Measurements from ENCODE around the gene GALNT6.

Gene GALNT6

DNA sequence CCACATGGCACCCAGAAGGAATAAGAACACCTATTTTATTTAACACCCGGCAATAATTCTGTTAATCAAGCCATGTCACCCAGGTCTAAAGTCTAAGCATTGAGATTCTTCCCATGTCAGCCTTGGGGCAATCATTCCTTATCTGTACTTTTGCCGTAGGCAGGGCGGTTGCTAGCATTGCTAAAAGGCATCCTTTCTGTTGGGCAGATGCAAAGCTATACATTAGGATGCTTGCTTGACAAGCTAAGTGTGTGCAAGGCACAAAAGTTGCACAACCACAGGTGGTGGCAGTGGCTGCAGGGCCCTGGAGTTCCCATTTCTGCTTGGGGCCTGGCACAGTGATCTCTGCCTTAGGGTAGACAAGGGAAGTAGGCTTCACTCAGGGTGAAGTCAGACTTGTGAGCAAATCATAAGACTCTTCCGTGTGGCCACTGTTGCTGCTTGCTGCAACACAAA, 12.5 kb upstream of the GALNT6 start:
- no peak for DNase-seq

DNA sequence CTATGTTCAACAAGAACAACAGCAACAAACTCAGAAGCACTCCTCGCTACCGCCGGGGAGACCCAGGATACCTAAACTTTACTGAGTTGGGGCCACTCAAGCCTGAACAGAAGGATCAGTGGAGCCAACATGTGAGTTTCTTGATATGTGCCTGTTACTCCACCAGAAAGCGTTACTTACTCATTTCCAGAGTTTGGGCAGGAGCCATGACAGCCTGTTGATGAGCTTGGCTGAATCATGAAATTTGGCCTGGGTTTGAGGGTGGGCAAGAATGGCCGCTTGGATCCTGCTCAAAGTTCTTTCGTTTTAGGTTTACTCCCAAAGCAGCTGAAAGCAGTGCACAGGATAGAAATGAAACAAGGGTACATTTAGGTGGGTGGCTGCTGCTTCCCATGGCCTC, 12.0 kb upstream of the GALNT6 start:
- DNase-seq: no peak

DNA sequence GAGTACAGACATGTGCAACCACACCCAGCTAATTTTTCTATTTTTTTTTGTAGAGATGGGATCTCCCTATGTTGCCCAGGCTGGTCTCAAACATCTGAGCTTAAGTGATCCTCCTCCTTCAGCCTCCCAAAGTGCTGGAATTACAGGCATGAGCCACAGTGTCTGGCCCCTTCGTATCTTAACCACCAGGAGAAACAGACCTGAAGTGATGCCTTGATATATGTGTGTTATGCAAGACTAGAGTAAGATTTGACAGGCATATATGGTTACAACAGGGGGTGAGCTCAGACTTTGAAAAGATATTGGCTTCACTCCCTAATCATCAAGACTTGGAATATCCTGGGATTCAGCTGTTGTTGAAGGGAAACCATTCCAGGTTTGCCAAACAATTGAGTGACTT, 10.7 kb upstream of the GALNT6 start:
- no peak for DNase-seq

GRCh38 chr12:51401486-51401885, 10.3 kb upstream of the GALNT6 start:
- no peak for DNase-seq

DNA sequence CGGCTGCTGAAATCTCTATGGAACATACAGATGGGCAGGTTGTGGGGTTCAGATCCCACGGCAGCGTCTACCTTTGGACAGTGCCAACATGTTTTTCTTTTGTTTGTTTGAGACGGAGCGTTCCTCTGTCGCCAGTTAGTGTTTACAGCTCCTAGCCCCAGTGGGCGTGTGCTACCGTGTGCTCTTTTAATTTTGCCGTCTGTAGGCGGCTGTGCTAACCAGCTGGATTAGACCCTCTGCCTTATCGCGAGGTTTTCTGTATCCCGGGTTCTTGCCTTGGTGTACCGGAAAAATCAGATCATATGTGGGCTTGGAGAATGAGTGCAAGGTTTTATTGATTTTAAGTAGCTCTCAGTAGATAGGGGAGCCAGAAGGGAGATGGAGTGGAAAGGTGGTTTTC, 9.8 kb upstream of the GALNT6 start:
- DNase-seq: no peak

DNA sequence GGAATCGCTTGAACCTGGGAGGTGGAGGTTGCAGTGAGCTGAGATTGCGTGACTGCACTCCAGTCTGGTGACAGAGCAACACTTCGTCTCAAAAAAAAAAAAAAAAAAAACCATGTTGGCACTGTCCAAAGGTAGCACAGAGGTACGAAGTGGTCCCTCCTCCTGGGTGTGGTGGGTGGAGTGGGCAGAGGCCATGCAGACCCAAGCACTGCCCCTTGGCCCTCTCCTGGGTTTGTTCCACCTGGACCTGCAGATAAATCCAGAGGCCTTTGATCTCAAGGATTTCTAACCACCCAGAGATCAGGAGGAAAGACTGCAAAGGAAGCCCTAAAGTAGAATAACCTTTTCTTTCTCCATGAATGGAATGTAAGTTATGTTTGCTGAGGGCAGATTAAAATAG, 8.7 kb upstream of the GALNT6 start:
- DNase-seq: no peak

DNA sequence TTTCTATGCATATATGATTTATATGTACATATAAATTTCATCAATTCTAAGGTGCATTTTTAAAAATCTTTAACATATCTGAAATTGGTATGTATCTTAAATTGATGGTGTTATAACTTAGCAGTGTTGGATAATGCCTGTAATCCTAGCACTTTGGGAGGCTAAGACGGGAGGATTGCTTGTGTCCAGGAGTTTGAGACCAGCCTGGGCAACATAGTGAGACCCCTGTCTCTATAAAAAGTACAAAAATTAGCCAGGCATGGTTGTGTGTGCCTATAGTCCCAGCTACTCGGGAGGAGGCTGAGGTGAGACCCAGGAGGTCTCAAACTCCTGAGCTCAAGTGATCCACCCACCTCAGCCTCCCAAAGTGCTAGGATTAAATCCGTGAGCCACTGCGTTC, 6.5 kb upstream of the GALNT6 start:
- no peak for DNase-seq

GRCh38 chr12:51395283-51396230, 4.4 kb upstream of the GALNT6 start:
- DNase-seq: no peak

GRCh38 chr12:51393676-51394545, 2.7 kb upstream of the GALNT6 start:
- no peak for DNase-seq

GRCh38 chr12:51392556-51393237, 1.5 kb upstream of the GALNT6 start:
- peak; percentile 52 for DNase-seq

DNA sequence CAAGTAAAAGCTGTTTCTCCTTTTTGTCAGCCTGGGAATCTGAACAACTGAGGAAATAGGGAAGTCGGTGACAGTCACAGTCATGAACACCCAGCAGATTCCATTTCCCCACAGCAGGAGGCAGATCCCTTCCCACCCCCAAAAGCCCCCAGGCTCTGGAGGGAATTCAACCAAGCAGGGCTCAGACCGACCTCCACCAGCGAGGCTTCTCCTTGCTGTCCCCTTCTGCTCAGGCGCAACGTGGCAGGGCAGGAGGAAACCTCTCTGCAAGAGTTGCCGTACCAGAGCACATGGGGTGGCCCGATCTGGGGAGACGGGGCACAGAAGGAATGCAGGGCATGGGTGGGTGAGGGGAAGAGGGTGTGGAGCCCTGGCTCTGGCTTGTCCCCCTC, 319 bp downstream of the GALNT6 start:
- DNase-seq: peak; percentile 65

DNA sequence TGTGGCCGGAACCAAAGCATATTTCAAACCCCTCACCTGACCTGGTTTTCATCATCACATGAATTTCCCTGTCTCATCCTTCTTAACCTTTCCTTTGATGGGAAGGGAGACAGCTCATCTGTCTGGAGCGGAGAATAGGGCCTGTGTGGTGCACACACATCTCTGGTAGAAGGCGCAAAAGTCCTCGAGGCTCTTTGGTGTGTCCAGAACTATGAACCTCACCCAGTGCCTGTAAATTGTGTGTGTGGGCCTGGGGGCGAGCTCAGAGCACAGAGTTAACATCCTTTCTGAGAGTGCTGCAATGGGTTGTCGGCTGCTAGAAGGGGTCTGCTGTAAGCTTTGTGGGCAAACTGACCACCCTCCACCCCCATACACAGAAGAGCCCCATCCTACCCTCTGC, 749 bp downstream of the GALNT6 start:
- DNase-seq: peak; percentile 20

- no peak for DNase-seq
Observed at GRCh38 chr12:51389302-51389999, 1.8 kb downstream of the GALNT6 start.

GRCh38 chr12:51388846-51389245, 2.4 kb downstream of the GALNT6 start:
- no peak for DNase-seq

GRCh38 chr12:51388069-51388799, 3.0 kb downstream of the GALNT6 start:
- DNase-seq: no peak

GRCh38 chr12:51386351-51386750, 4.9 kb downstream of the GALNT6 start:
- no peak for DNase-seq

- no peak for DNase-seq
Observed at GRCh38 chr12:51383269-51383905, 7.8 kb downstream of the GALNT6 start.

DNA sequence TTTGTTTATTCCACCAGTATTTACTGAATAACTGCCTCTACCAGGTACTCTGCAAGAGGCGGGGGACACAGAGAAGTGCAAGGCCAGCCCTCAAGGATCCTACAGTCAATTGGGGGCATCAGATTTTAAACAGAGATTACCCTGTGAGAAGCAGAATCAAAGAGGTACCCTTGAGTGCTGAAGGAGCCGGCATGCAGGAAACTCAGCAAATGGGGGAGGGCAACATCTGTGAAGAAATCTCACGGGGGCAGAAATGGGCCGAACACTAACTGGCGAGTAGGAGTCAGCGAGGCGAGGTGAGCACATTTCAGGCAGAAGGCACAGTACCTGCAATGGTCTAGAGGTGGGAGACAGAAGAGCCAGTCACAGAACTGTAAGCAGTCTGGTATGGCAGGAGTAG, 9.0 kb downstream of the GALNT6 start:
- DNase-seq: no peak

GRCh38 chr12:51381226-51382079, 9.8 kb downstream of the GALNT6 start:
- DNase-seq: no peak

DNA sequence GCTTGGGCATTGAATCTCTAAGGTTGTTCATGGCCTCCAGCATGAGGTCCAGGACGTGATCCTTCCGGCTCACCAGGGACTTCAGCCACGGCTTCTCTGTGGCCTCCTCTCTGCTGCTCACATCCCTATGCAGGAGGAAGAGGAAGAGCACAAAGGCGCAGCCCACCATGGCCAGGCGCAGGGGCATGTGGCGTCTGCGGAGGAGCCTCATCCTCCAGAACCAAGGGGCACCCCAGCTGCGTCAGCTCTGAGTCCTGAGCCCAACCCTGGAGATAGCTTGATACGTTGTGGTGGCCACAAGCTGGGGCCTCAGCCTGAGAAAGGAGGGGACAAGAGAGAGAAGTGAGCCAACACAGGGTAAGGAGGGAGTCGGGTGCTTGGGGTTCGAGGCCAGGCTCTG, 11.6 kb downstream of the GALNT6 start:
- DNase-seq: no peak
